Lung (tissue), 12 donors: ENCODE measurements around the gene FAP. TPM values are rescaled to one million over a fixed set of nuclear protein-coding genes. Genes with fewer than 3 reads are reported as not detected.

Source experiments
- ATAC-seq: fragments of 200-7000 bp; cut with Tn5 transposase; one replicate; pipeline ENCODE4 v1.9.1; 2020; ENCODE audit warnings: moderate number of reproducible peaks; ENCODE audit not compliant: insufficient read depth, low FRiP score
- DNase-seq, 3 donors: peaks; one replicate each; pipeline ENCODE4 v3.0.0-alpha.2; 2013 to 2017
- H3K27ac ChIP-seq, 2 donors: one replicate each; pipeline ENCODE4 v1.5.1; 2013; ENCODE audit warnings: mild to moderate bottlenecking in 2 of 2, moderate library complexity in 2 of 2, control low read depth in 1 of 2, inconsistent platforms in 1 of 2, low read depth in 1 of 2, low read length in 1 of 2
- H3K27me3 ChIP-seq, 3 donors: one replicate each; pipeline ENCODE4 v1.5.1; 2013; ENCODE audit warnings: low read length in 2 of 3; ENCODE audit not compliant: control insufficient read depth in 3 of 3, insufficient read depth in 3 of 3
- H3K36me3 ChIP-seq, 4 donors: one replicate each; pipeline ENCODE4 v1.5.1; 2013; ENCODE audit warnings: low read length in 4 of 4, mild to moderate bottlenecking in 1 of 4, moderate library complexity in 1 of 4; ENCODE audit not compliant: control insufficient read depth in 4 of 4, insufficient read depth in 4 of 4
- H3K4me1 ChIP-seq, 5 donors: one replicate each; pipeline ENCODE4 v1.5.1; 2013; ENCODE audit warnings: low read length in 5 of 5, mild to moderate bottlenecking in 2 of 5, moderate library complexity in 1 of 5; ENCODE audit not compliant: control insufficient read depth in 5 of 5, insufficient read depth in 5 of 5
- H3K4me3 ChIP-seq: one replicate; pipeline ENCODE4 v1.5.1; 2013; ENCODE audit warnings: mild to moderate bottlenecking, control low read depth, moderate library complexity
- H3K9ac ChIP-seq, 2 donors: one replicate each; pipeline ENCODE4 v1.5.1; 2013; ENCODE audit warnings: low read length in 2 of 2, control low read depth in 1 of 2; ENCODE audit not compliant: insufficient read depth in 1 of 2
- H3K9me3 ChIP-seq, 4 donors: one replicate each; pipeline ENCODE4 v1.5.1; 2013; ENCODE audit warnings: low read length in 3 of 4, mild to moderate bottlenecking in 1 of 4, moderate library complexity in 1 of 4; ENCODE audit not compliant: control insufficient read depth in 4 of 4, insufficient read depth in 3 of 4
- WGBS, 2 donors: extraction: QIAGEN DNeasy Blood & Tissue Kit; methylation state at CpG; one replicate each; pipeline ENCODE4 v1.1.7; 2013; 5-methylcytosine and 5-hydroxymethylcytosine counted together
- polyA plus RNA-seq, 2 donors: library from polyadenylated mRNA; stranded (reverse); fragments of 200-250 nt; gene quantifications; one replicate each; pipeline ENCODE4 v1.2.1, GENCODE V29; 2013
- total RNA-seq, 2 donors: library from RNA; depleted of rRNA in 1 of 2; stranded (reverse); fragments of >200 nt in 1 of 2; gene quantifications; one replicate each; pipeline ENCODE4 v1.2.1, GENCODE V29; 2014 to 2021
- TF ChIP-seq, protein P1 (sequence below): IDR thresholded peaks from 2 replicates; pipeline ENCODE4 v1.5.1; 2012; ENCODE audit warnings: mild to moderate bottlenecking; ENCODE audit errors: control extremely low read depth, extremely low read depth
- donor health status: control.
- donor health status: control.
- donor health status: Bipolar disorder and iron deficiency.
- donor health status: healthy.
- donor health status: DM: yes; HTN: yes; CAD: no.

The FAP gene
- total and polyA plus RNA-seq, 4 donors = 1.8 to 24.6 (median 4.8) TPM

DNA sequence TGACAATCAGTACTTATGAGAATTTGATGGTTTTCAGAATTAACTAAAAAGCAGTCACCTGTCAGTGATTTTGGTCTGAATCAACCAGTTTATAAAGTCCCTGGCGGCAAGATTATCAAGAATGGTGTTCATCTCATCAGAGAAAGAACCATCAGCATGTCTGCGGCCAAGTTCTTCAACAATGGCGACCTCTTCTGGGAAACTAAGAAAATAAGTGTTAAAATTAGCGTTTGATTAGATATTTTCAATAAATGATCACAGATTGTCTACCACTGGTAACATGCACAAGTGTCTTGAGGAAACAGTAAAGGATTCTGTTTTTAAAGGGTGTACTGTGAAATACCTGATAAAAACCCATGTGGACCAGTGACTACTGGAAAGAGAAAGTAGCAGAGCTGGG, 99.3 kb downstream of the FAP start:
- Histone ChIP-seq H3K36me3 (no peaks in the 10 kb centered on the region), H3K27ac (no peak overlapping the region), H3K4me3 (no peak overlapping the region), H3K9ac (no peak overlapping the region), H3K27me3 (no peaks in the 10 kb centered on the region), H3K4me1 (no peaks in the 10 kb centered on the region), H3K9me3 (no peaks in the 10 kb centered on the region)
- DNase-seq (no peak), ATAC-seq (no peak)
- 90 to 92% methylated on average over 4 of the region's 4 CpGs for WGBS, 2 donors
- TF ChIP-seq, protein P1, sequence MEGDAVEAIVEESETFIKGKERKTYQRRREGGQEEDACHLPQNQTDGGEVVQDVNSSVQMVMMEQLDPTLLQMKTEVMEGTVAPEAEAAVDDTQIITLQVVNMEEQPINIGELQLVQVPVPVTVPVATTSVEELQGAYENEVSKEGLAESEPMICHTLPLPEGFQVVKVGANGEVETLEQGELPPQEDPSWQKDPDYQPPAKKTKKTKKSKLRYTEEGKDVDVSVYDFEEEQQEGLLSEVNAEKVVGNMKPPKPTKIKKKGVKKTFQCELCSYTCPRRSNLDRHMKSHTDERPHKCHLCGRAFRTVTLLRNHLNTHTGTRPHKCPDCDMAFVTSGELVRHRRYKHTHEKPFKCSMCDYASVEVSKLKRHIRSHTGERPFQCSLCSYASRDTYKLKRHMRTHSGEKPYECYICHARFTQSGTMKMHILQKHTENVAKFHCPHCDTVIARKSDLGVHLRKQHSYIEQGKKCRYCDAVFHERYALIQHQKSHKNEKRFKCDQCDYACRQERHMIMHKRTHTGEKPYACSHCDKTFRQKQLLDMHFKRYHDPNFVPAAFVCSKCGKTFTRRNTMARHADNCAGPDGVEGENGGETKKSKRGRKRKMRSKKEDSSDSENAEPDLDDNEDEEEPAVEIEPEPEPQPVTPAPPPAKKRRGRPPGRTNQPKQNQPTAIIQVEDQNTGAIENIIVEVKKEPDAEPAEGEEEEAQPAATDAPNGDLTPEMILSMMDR = no peak

GRCh38 chr2:162138310-162138709, 104.9 kb downstream of the FAP start:
- DNase-seq = no peak
- no peaks in the 10 kb centered on the region for H3K9me3 ChIP-seq
- H3K27me3 ChIP-seq = no peaks in the 10 kb centered on the region
- TF ChIP-seq, protein P1 = no peak
- no peak overlapping the region for H3K9ac ChIP-seq
- no peaks in the 10 kb centered on the region for H3K4me1 ChIP-seq
- no peaks in the 10 kb centered on the region for H3K36me3 ChIP-seq
- no peak overlapping the region for H3K27ac ChIP-seq
- ATAC-seq = no peak
- H3K4me3 ChIP-seq = no peak overlapping the region

- Histone ChIP-seq H3K4me3 (no peak overlapping the region), H3K27ac (no peak overlapping the region), H3K9ac (no peak overlapping the region), H3K9me3 (no peaks in the 10 kb centered on the region), H3K27me3 (no peaks in the 10 kb centered on the region), H3K4me1 (peaks cover 0 to 8% (median 0%) of the 10 kb centered on the region in 5 donors), H3K36me3 (no peaks in the 10 kb centered on the region)
- TF ChIP-seq, protein P1 = no peak
- ATAC-seq (no peak), DNase-seq (no peak)
- 85% methylated on average over 2 of the region's 2 CpGs for WGBS, 2 donors
Measured at GRCh38 chr2:162127422-162127821, 115.8 kb downstream of the FAP start.

GRCh38 chr2:162126527-162126926, 116.7 kb downstream of the FAP start:
- no peaks in the 10 kb centered on the region for H3K36me3 ChIP-seq
- no peak for DNase-seq
- H3K4me3 ChIP-seq = no peak overlapping the region
- no peak overlapping the region for H3K27ac ChIP-seq
- H3K27me3 ChIP-seq = no peaks in the 10 kb centered on the region
- no peak for ATAC-seq
- no peak overlapping the region for H3K9ac ChIP-seq
- TF ChIP-seq, protein P1 = no peak
- 49 to 62% methylated on average over 2 of the region's 2 CpGs for WGBS, 2 donors
- H3K4me1 ChIP-seq = peaks cover 0 to 8% (median 0%) of the 10 kb centered on the region in 5 donors
- H3K9me3 ChIP-seq = no peaks in the 10 kb centered on the region
